ENCODE results near the gene AIDA. TPM values are rescaled to one million over a fixed set of nuclear protein-coding genes. Genes with fewer than 3 reads are reported as not detected.
"Not testable (repeated sequence)": the region's sequence is repeated elsewhere in the genome, so short reads cannot be mapped to it uniquely, and the experiment has no call there.

The AIDA gene
- total RNA-seq, 4 donors from 2014 or later, result 48.2 to 61.9 (median 52.7) TPM

DNA sequence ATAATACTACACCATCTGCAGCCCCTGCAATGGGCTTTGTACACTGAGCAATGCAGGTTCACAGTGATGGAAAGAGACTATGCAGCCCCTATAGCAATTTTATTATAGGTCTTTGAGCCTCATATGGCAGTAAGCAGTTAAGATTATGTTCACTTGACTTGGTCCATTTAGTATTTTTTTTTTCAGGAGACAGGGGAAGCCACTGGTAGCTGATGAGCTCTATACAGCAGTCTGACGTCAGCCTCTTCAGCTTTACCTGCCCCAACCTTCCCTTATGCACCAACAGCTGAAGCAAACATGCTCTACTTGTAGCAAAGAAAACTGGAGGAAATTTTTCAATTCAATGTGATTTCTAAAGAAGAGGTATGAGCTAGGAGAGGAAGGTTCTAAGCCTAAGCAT is 32.2 kb downstream of the AIDA start:
- Histone ChIP-seq H3K27ac (no peak overlapping the region), H3K9me3 (no peaks in the 10 kb centered on the region), H3K36me3 (peaks cover 0 to 7% of the 10 kb centered on the region in 2 donors), H3K4me3 (replicated peaks in 1 of 3) (no peak overlapping the region), H3K4me1 (no peaks in the 10 kb centered on the region), H3K27me3 (no peaks in the 10 kb centered on the region)
- DNase-seq, result no peak
- TF ChIP-seq, protein P1, sequence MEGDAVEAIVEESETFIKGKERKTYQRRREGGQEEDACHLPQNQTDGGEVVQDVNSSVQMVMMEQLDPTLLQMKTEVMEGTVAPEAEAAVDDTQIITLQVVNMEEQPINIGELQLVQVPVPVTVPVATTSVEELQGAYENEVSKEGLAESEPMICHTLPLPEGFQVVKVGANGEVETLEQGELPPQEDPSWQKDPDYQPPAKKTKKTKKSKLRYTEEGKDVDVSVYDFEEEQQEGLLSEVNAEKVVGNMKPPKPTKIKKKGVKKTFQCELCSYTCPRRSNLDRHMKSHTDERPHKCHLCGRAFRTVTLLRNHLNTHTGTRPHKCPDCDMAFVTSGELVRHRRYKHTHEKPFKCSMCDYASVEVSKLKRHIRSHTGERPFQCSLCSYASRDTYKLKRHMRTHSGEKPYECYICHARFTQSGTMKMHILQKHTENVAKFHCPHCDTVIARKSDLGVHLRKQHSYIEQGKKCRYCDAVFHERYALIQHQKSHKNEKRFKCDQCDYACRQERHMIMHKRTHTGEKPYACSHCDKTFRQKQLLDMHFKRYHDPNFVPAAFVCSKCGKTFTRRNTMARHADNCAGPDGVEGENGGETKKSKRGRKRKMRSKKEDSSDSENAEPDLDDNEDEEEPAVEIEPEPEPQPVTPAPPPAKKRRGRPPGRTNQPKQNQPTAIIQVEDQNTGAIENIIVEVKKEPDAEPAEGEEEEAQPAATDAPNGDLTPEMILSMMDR (IDR thresholded peaks at IDR 0.05), result no peak
- no peak for TF ChIP-seq POLR2A (IDR thresholded peaks at IDR 0.05)
- WGBS, 2 donors, result 89 to 92% methylated on average over 1 of the region's 1 CpG
- intact Hi-C loops (cut with DNase I), result no loop called here

DNA sequence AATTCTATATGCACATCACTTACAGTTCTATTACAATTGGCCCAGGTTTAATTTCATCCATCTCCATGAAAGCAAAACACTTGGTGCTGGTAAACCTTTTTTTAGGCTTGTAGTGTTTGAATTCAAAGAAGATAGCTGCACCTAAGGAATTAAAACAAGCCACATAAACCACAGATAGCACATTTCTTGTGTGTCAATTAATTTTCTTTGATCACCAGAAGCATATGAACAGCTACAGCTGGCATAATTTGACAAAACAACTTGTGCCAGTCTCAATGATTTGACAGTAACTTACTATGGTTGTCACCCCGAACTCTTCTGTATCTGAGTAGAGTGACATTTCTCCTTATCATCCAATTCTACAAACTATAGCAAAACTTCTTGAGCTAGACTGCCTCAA is 42.2 kb downstream of the AIDA start:
- intact Hi-C loops (cut with DNase I), result no loop called here
- no peak for DNase-seq
- no peak overlapping the region for H3K27ac ChIP-seq
- no peak for TF ChIP-seq POLR2A (IDR thresholded peaks at IDR 0.05)
- TF ChIP-seq, protein P1 (IDR thresholded peaks at IDR 0.05), result no peak
- H3K36me3 ChIP-seq, result peaks cover 22 to 48% of the 10 kb centered on the region in 2 donors
- no peak overlapping the region for H3K4me3 ChIP-seq (replicated peaks in 1 of 3)
- no peaks in the 10 kb centered on the region for H3K4me1 ChIP-seq
- WGBS, 2 donors, result 96 to 100% methylated on average over 1 of the region's 1 CpG
- no peaks in the 10 kb centered on the region for H3K27me3 ChIP-seq
- H3K9me3 ChIP-seq, result no peaks in the 10 kb centered on the region

DNA sequence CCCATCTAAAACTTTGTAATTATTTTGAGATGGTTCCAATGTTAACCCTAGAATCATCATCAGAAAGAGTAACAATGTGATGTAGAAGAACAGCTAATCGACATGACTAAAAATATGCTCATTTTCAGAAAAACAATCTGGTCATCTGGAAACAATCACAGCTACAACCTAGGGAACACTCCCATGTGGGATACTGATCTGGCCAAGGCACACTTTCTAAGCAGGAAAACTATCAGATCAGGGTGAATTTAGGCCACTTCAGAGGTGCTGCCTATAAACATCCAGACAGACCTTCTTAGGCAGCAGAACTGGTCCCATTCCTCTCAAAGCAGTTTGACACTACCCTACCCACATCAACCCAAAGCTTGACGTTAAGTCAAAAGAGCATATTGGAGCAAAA is 43.2 kb downstream of the AIDA start:
- WGBS, 2 donors, result 100% methylated on average over 1 of the region's 2 CpGs
- H3K4me3 ChIP-seq (replicated peaks in 1 of 3); H3K27me3 ChIP-seq; intact Hi-C loops (cut with DNase I); H3K4me1 ChIP-seq; DNase-seq; H3K9me3 ChIP-seq; H3K27ac ChIP-seq: not testable (repeated sequence)
- peaks cover 31 to 57% of the 10 kb centered on the region in 2 donors for H3K36me3 ChIP-seq

DNA sequence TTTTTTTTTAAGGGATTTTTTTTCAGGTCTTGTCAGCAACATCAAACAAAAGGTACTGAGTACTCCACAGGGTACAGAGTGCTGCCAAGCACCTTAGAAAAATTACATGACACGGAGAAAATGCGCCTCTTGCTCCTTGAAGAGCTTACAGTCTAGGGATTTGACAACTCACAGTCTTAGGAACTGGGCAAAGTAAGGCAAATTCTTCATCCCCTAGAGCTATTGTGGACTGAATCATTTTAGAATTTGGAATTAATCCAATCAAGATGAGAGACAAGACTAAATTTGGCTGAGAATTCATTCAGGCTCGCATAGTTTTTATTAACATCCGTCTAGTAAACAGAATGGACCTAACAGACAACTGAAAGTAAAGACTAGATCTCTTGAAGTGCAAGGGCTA is 44.1 kb downstream of the AIDA start:
- H3K27ac ChIP-seq; H3K27me3 ChIP-seq; H3K4me1 ChIP-seq; intact Hi-C loops (cut with DNase I); H3K4me3 ChIP-seq (replicated peaks in 1 of 3); DNase-seq; H3K9me3 ChIP-seq: not testable (repeated sequence)
- 88 to 95% methylated on average over 2 of the region's 4 CpGs for WGBS, 2 donors
- peaks cover 40 to 60% of the 10 kb centered on the region in 2 donors for H3K36me3 ChIP-seq

DNA sequence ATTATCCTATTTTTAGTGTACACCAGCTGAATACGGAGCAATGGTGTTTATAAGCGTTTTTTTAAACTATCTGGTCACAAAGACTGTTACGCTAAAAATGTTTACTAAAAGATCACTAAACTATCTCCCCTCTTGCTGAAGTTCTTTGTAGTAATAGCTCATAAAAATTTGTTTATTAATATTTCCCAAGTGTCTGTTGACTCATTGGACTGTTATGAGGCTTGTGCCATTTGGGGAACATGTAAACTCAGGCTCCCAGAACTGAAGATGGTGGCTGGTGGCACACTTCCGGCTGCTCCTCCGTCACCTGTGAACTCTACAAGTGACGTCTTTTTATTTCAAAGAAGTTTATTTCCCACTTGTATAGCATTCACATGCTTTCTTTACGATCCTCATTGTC is 46.3 kb downstream of the AIDA start:
- Histone ChIP-seq H3K36me3 (peaks cover 55 to 67% of the 10 kb centered on the region in 2 donors), H3K27me3 (no peaks in the 10 kb centered on the region), H3K9me3 (no peaks in the 10 kb centered on the region), H3K4me3 (replicated peaks in 1 of 3) (no peak overlapping the region), H3K27ac (no peak overlapping the region), H3K4me1 (no peaks in the 10 kb centered on the region)
- TF ChIP-seq, protein P1 (IDR thresholded peaks at IDR 0.05), result no peak
- TF ChIP-seq POLR2A (IDR thresholded peaks at IDR 0.05), result no peak
- intact Hi-C loops (cut with DNase I), result no loop called here
- WGBS, 2 donors, result 90 to 91% methylated on average over 7 of the region's 7 CpGs
- DNase-seq, result no peak

DNA sequence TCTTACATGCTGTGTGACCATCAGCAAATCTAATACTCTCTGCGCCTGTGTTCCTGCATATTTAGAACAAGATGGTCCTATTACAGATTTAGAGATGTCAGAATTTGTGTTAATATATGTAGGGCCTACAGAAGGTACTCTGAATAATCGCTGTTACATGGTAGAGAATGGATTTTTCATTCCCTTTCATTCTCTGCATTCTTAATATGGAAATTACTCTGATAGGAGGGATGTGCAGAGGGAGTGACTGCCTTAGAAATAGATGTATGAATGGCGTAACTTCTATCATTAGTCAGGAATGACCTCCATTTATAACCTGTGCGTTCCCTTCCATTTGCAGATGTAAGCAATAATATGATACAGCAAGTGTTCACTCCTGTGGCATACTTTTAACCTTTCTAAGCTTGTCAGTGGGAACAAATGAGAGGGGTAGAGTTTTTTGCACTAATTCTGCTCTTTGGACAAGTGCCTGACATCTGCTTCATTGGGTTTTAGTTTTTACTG is 48.8 kb downstream of the AIDA start:
- 97 to 99% methylated on average over 4 of the region's 4 CpGs for WGBS, 2 donors
- Histone ChIP-seq H3K4me1 (no peaks in the 10 kb centered on the region), H3K36me3 (peaks cover 78 to 87% of the 10 kb centered on the region in 2 donors), H3K27me3 (no peaks in the 10 kb centered on the region), H3K27ac (no peak overlapping the region), H3K9me3 (no peaks in the 10 kb centered on the region), H3K4me3 (replicated peaks in 1 of 3) (no peak overlapping the region)
- TF ChIP-seq POLR2A (IDR thresholded peaks at IDR 0.05), result no peak
- TF ChIP-seq, protein P1 (IDR thresholded peaks at IDR 0.05), result no peak
- DNase-seq, result no peak
- intact Hi-C loops (cut with DNase I), result no loop called here

All from thyroid gland (tissue), 4 donors.